Prostate gland (tissue), 2 donors: Measurements from ENCODE around the gene SLFN5.

Source experiments
- POLR2A ChIP-seq: fragments of 450-650 bp; IDR thresholded peaks from one replicate; pipeline ENCODE4 v1.6.1; 2016; ENCODE audit warnings: antibody characterized with exemption, mild to moderate bottlenecking
- POLR2AphosphoS5 ChIP-seq: sonication (generic); formaldehyde crosslinking; IDR thresholded peaks from one replicate; pipeline ENCODE4 v1.6.1; 2017; ENCODE audit warnings: antibody characterized with exemption
- TF ChIP-seq, protein P1 (sequence below), 4 experiments: fragments of 200-600 bp in 2 of 4; fragments of 450-650 bp in 2 of 4; sonication (generic) in 2 of 4; IDR thresholded peaks; 1 replicate in 3 of 4; 2 replicates in 1 of 4; pipeline ENCODE4 v1.5.1; 2016 to 2019; ENCODE audit warnings: antibody characterized with exemption in 4 of 4, mild to moderate bottlenecking in 2 of 4, moderate library complexity in 2 of 4

DNA sequence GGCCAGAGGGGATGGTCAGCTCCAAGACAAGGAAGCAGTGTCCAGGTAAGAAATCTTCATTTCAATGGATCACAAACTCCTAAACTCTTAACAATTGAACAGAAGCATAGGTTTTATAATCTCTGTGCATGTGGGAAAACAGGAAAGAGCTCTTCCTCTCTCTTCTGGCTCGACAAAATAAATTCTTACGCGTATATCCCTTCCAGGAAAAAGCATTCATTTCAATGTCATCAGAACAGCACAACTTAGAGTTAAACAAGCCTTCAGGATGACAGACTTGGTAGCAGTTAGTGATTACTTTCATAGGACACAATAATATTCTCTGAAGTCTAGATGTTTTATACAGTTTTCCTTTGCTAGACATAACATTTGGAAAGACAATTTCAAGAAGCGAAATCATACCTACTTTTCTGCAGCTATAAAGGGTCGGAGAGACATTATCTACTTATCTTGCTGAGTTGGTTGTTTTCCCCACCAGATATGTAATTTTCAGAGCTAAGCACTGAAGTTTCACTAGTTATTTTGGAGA is 29.4 kb upstream of the SLFN5 start:
- TF ChIP-seq, protein P1, sequence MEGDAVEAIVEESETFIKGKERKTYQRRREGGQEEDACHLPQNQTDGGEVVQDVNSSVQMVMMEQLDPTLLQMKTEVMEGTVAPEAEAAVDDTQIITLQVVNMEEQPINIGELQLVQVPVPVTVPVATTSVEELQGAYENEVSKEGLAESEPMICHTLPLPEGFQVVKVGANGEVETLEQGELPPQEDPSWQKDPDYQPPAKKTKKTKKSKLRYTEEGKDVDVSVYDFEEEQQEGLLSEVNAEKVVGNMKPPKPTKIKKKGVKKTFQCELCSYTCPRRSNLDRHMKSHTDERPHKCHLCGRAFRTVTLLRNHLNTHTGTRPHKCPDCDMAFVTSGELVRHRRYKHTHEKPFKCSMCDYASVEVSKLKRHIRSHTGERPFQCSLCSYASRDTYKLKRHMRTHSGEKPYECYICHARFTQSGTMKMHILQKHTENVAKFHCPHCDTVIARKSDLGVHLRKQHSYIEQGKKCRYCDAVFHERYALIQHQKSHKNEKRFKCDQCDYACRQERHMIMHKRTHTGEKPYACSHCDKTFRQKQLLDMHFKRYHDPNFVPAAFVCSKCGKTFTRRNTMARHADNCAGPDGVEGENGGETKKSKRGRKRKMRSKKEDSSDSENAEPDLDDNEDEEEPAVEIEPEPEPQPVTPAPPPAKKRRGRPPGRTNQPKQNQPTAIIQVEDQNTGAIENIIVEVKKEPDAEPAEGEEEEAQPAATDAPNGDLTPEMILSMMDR (IDR thresholded peaks at IDR 0.05), result no peak
- TF ChIP-seq POLR2A, result no peak
- TF ChIP-seq POLR2AphosphoS5, result no peak
